MCF 10A (cell line): ENCODE data around the gene PIGC. TPM values are rescaled to one million over a fixed set of nuclear protein-coding genes. Genes with fewer than 3 reads are reported as not detected.

Experiments used
- BruUV-seq: library from RNA; stranded (reverse); fragments of 400-500 nt; replicated peaks from 2 replicates; lab custom pipeline; 2021; lab: Mats Ljungman, UMichigan
- CTCF ChIA-PET: fragments of 300-600 bp; sonication (Branson Sonifier 250); formaldehyde crosslinking; extraction: SDS; loops from one replicate; lab custom pipeline; 2021; ENCODE audit warnings: antibody characterized with exemption, inconsistent platforms; lab: Yijun Ruan, JAX
- POLR2A ChIA-PET: fragments of 300-600, 350-650 bp; sonication (Branson Sonifier 250); formaldehyde crosslinking; extraction: SDS; loops from one replicate; lab custom pipeline; 2020; ENCODE audit warnings: antibody characterized with exemption, inconsistent platforms; lab: Yijun Ruan, JAX
- DNase-seq: peaks from one replicate; pipeline ENCODE4 v3.0.0-alpha.2; 2018; ENCODE audit not compliant: unreplicated experiment
- H3K27ac Mint-ChIP-seq: one replicate; pipeline ENCODE4 v1.8.0; 2022; ENCODE audit warnings: mild to moderate bottlenecking, low read depth, mixed read lengths; ENCODE audit not compliant: unreplicated experiment
- H3K27me3 Mint-ChIP-seq: one replicate; pipeline ENCODE4 v1.8.0; 2022; ENCODE audit warnings: mixed read lengths; ENCODE audit not compliant: insufficient read depth, unreplicated experiment
- H3K36me3 Mint-ChIP-seq: one replicate; pipeline ENCODE4 v1.8.0; 2022; ENCODE audit warnings: mild to moderate bottlenecking, moderate library complexity, mixed read lengths; ENCODE audit not compliant: insufficient read depth, unreplicated experiment
- H3K4me1 Mint-ChIP-seq: one replicate; pipeline ENCODE4 v1.8.0; 2022; ENCODE audit warnings: mixed read lengths; ENCODE audit not compliant: insufficient read depth, unreplicated experiment
- H3K4me3 Mint-ChIP-seq: one replicate; pipeline ENCODE4 v1.8.0; 2022; ENCODE audit warnings: mild to moderate bottlenecking, moderate library complexity, mixed read lengths; ENCODE audit not compliant: unreplicated experiment
- H3K9me3 Mint-ChIP-seq: one replicate; pipeline ENCODE4 v1.8.0; 2022; ENCODE audit warnings: mixed read lengths; ENCODE audit not compliant: unreplicated experiment
- CTCF ChIP-seq: fragments of 200-600 bp; IDR thresholded peaks from one replicate; pipeline ENCODE4 v1.8.0; 2022; ENCODE audit warnings: antibody characterized with exemption, mild to moderate bottlenecking; ENCODE audit not compliant: unreplicated experiment
- intact Hi-C: fragments of 100-400 bp; cut with micrococcal nuclease; formaldehyde crosslinking; loops from 2 replicates; pipeline ENCODE4 v1.14.1; 2022
- total RNA-seq: library from RNA; stranded (reverse); gene quantifications from 2 replicates; pipeline ENCODE4 v1.2.3, GENCODE V29; 2022

The PIGC gene
- total RNA-seq, 1 experiment from 2014 or later = 20.2 TPM

GRCh38 chr1:172453153-172453545 lies 9.3 kb upstream of the PIGC start:
- Mint-ChIP-seq H3K36me3 (no peaks in the 10 kb centered on the region), H3K9me3 (no peaks in the 10 kb centered on the region), H3K4me1 (peaks cover 28% of the 10 kb centered on the region), H3K27ac (no peak overlapping the region), H3K27me3 (no peaks in the 10 kb centered on the region), H3K4me3 (no peak overlapping the region)
- no peak for TF ChIP-seq CTCF
- DNase-seq = no peak
- intact Hi-C loops = loop anchor here (5.0 kb wide), 1 partner anchor 134 kb away; no protein-coding TSS in a partner anchor
- BruUV-seq = no TSS peak
- ChIA-PET POLR2A (interaction anchor here (0.6 to 7.1 kb wide), 2 partner anchors 79 to 236 kb away, joined by 3 to 43 read pairs; partner anchors contain the start of gene SUCO), CTCF (interaction anchor here (0.6 to 7.5 kb wide), 14 partner anchors 9 to 1365 kb away, joined by 3 to 89 read pairs (median 4); partner anchors contain the start of genes PIGC and SUCO)

- Mint-ChIP-seq H3K9me3 (no peaks in the 10 kb centered on the region), H3K36me3 (no peaks in the 10 kb centered on the region), H3K27ac (no peak overlapping the region), H3K4me1 (peaks cover 28% of the 10 kb centered on the region), H3K27me3 (no peaks in the 10 kb centered on the region), H3K4me3 (no peak overlapping the region)
- no peak for DNase-seq
- TF ChIP-seq CTCF = no peak
- POLR2A ChIA-PET = interaction anchor here (0.7 to 7.1 kb wide), 3 partner anchors 34 to 711 kb away, joined by 3 to 43 read pairs (median 4); partner anchors contain the start of gene SUCO
- BruUV-seq = no TSS peak
- CTCF ChIA-PET = interaction anchor here (0.6 to 7.5 kb wide), 12 partner anchors 8 to 1366 kb away, joined by 3 to 89 read pairs (median 4); partner anchors contain the start of genes PIGC and SUCO
- intact Hi-C loops = loop anchor here (5.0 kb wide), 1 partner anchor 135 kb away; no protein-coding TSS in a partner anchor
Observed at GRCh38 chr1:172452536-172453152, 8.8 kb upstream of the PIGC start.

GRCh38 chr1:172451002-172451443 lies 7.2 kb upstream of the PIGC start:
- no peaks in the 10 kb centered on the region for H3K27me3 Mint-ChIP-seq
- no peak overlapping the region for H3K27ac Mint-ChIP-seq
- no peak for DNase-seq
- intact Hi-C loops = loop anchor here (2.0 to 5.0 kb wide), 2 partner anchors 136 to 158 kb away; no protein-coding TSS in a partner anchor
- H3K4me3 Mint-ChIP-seq = no peak overlapping the region
- ChIA-PET POLR2A (interaction anchor here (0.5 to 7.1 kb wide), 12 partner anchors 9 to 1417 kb away, joined by 3 to 43 read pairs (median 4); partner anchors contain the start of genes SUCO and ZBTB37), CTCF (interaction anchor here (0.6 to 7.5 kb wide), 29 partner anchors 10 to 449 kb away, joined by 3 to 89 read pairs (median 4); no protein-coding TSS in a partner anchor)
- BruUV-seq = no TSS peak
- H3K4me1 Mint-ChIP-seq = peaks cover 28% of the 10 kb centered on the region
- no peak for TF ChIP-seq CTCF
- H3K36me3 Mint-ChIP-seq = no peaks in the 10 kb centered on the region
- H3K9me3 Mint-ChIP-seq = no peaks in the 10 kb centered on the region

GRCh38 chr1:172450524-172450885 lies 6.6 kb upstream of the PIGC start:
- Mint-ChIP-seq H3K27ac (no peak overlapping the region), H3K36me3 (no peaks in the 10 kb centered on the region), H3K9me3 (no peaks in the 10 kb centered on the region), H3K4me3 (no peak overlapping the region), H3K27me3 (no peaks in the 10 kb centered on the region), H3K4me1 (peaks cover 28% of the 10 kb centered on the region)
- ChIA-PET POLR2A (interaction anchor here (0.5 to 7.1 kb wide), 10 partner anchors 9 to 856 kb away, joined by 3 to 43 read pairs (median 4); partner anchors contain the start of gene SUCO), CTCF (interaction anchor here (0.5 to 7.5 kb wide), 31 partner anchors 9 to 507 kb away, joined by 3 to 89 read pairs (median 4); no protein-coding TSS in a partner anchor)
- no peak for DNase-seq
- BruUV-seq = no TSS peak
- TF ChIP-seq CTCF = no peak
- intact Hi-C loops = loop anchor here (1.0 to 5.0 kb wide), 4 partner anchors 82 to 269 kb away; no protein-coding TSS in a partner anchor
